C4-2B (cell line): ENCODE measurements around the gene ROCK1.

ENCODE experiments used
- H3K27ac ChIP-seq: fragments of 450-650 bp; 2 replicates; pipeline ENCODE4 v1.5.1; 2017
- ZFX ChIP-seq: fragments of 450-650 bp; IDR thresholded peaks from 2 replicates; pipeline ENCODE4 v1.6.1; 2017
- TF ChIP-seq, protein P1 (sequence below): fragments of 450-650 bp; conservative IDR thresholded peaks from 2 replicates; pipeline ENCODE4 v1.5.1; 2017; ENCODE audit warnings: mild to moderate bottlenecking

ROCK1 gene

GRCh38 chr18:21115519-21116411 lies 4.2 kb upstream of the ROCK1 start:
- H3K27ac ChIP-seq = no peak overlapping the region
- TF ChIP-seq, protein P1, sequence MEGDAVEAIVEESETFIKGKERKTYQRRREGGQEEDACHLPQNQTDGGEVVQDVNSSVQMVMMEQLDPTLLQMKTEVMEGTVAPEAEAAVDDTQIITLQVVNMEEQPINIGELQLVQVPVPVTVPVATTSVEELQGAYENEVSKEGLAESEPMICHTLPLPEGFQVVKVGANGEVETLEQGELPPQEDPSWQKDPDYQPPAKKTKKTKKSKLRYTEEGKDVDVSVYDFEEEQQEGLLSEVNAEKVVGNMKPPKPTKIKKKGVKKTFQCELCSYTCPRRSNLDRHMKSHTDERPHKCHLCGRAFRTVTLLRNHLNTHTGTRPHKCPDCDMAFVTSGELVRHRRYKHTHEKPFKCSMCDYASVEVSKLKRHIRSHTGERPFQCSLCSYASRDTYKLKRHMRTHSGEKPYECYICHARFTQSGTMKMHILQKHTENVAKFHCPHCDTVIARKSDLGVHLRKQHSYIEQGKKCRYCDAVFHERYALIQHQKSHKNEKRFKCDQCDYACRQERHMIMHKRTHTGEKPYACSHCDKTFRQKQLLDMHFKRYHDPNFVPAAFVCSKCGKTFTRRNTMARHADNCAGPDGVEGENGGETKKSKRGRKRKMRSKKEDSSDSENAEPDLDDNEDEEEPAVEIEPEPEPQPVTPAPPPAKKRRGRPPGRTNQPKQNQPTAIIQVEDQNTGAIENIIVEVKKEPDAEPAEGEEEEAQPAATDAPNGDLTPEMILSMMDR = no peak
- TF ChIP-seq ZFX = no peak

DNA sequence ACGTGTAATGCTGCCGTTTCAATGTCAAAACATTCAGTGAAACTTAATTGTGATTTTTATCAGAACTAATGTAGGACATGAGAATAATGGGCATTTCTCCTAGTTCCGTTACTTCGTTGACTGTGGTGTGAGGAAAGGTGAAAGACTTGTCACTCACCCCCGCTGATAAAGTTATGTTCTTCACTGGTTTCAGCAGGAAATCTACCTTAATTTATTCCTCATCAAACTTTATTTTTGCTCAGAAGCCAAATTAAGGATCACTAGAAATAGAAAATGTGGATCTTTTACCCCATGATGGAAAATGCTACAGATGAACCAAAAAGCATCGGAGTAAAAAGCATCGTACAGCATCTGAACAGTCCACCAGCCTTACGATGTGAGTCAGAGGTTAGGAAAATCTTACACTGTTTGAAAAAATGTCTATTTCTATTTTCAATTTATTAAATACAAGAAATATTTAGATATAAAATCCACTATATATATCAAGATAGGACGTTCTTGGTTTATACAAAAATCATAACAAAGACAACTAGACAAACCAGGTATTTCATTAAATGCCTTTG lies 1.0 kb upstream of the ROCK1 start:
- H3K27ac ChIP-seq = no peak overlapping the region; the same call in 1 of the 2 replicates
- TF ChIP-seq ZFX = no peak
- TF ChIP-seq, protein P1 = no peak

DNA sequence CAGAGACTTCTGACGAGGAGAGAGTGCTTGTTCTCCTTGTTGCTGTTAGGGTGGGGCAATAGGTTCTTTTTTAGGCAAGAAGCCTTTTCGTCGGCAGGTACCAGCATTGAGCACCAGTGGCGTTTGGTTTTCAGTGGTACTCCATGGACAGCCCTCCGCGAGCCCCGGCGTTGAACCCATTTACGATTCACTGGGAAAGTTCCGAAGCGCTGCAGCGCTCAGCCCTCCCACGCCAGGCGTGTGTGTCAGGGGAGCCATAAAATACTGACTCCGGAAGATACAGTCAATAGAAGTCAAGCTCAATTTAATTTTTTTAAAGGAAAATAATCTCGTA lies 494 bp upstream of the ROCK1 start:
- peak overlapping the region; percentile 97; the same call in 1 of the 2 replicates for H3K27ac ChIP-seq
- TF ChIP-seq ZFX = no peak
- TF ChIP-seq, protein P1 = no peak

DNA sequence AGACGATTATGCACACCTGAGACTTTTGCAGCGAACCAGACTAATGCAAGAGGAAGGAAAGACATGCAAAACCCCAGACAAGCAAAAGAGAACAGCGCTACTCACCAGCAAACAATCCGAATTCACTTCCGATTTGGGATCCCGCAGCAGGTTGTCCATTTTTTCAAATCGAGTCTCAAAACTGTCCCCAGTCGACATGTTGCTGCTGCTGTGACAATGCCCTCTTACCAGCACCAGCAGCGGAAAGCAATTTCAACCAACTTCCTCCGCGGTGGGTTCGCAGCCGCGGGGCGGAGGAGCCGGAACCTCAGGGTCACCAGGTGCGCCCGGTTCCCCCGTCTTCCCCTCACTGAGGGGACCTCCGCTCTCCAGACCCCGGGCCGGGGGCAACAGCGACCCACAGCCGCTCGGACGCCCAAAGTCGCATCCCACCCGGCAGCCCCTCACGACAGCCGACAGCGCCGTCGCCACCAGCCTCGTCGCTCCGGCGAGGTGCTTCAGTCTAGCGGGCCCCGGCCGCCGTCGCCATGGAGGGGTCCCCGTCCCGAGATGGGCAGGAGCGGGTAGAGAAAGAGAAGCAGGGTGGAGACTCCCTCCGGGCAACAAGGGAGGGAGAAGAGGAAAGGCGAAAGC lies 784 bp downstream of the ROCK1 start:
- peak overlapping the region; percentile 97 for H3K27ac ChIP-seq
- no peak for TF ChIP-seq ZFX
- TF ChIP-seq, protein P1 = peak; percentile 14; the same call in 1 of the 2 replicates

DNA sequence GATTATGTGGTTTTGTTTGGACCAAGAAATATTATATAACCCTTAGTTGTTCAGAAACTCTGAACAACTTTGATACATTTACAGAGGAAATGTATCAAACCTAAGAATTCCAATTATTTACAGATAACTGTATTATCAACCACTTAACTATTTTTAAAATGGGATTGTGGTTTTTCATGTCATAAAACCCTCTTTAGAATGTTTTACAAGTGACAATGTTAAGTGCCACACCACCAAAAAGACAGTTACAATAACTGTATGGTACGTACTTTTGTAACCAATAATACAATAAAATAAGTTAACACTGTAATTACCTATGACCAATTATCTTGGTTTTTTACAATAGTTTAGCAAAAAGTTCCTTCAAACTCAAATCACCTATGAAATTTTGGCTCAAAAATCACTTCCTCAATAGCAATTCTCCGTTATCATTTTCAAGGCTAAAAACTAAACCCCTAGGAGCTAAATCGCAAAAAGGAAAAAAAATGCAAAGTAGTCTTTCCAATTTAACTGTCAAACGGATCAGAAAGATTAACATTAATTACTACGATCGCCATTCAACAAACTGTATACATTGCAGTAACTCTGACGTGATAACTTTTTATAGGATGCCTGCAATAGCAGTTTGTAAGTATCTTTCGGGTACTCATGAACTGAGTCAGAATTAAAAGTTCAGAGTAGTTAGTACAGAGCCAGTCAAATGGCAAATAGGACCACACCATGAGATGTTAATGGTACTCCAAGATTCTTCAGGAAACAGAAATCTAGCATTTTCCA lies 1.5 kb downstream of the ROCK1 start:
- no peak for TF ChIP-seq ZFX
- TF ChIP-seq, protein P1 = no peak
- peak overlapping the region; percentile 97 for H3K27ac ChIP-seq

GRCh38 chr18:21105936-21106335 lies 5.7 kb downstream of the ROCK1 start:
- TF ChIP-seq, protein P1 = no peak
- no peak for TF ChIP-seq ZFX
- no peak overlapping the region for H3K27ac ChIP-seq
